NCI-H1436 treated with DMSO at 0.1 percent for 48 hours (cell line): Measurements from ENCODE around the gene PPP6R2.

Experiments used
- DNase-seq: peaks from one replicate; lab custom pipeline; 2025; lab: John Stamatoyannopoulos, UW

Gene PPP6R2

GRCh38 chr22:50306753-50307749 is 36.1 kb upstream of the PPP6R2 start, which contains the start of gene PLXNB2:
Gene PLXNB2 (minus strand): TSS chr22:50307646. CDS start chr22:50290584, 17,062 bp downstream.
- DNase-seq: peak; percentile 14

- DNase-seq: no peak
Observed at GRCh38 chr22:50307890-50308596, 35.1 kb upstream of the PPP6R2 start.

GRCh38 chr22:50308597-50308935 is 34.6 kb upstream of the PPP6R2 start:
- DNase-seq: no peak

GRCh38 chr22:50308986-50309600 is 34.0 kb upstream of the PPP6R2 start:
- DNase-seq: no peak

- no peak for DNase-seq
Observed at GRCh38 chr22:50309601-50309991, 33.5 kb upstream of the PPP6R2 start.

GRCh38 chr22:50310031-50310722 is 33.0 kb upstream of the PPP6R2 start:
- no peak for DNase-seq

- DNase-seq: no peak
Observed at GRCh38 chr22:50310949-50311444, 32.1 kb upstream of the PPP6R2 start.

GRCh38 chr22:50311606-50312351 is 31.3 kb upstream of the PPP6R2 start:
- DNase-seq: no peak

GRCh38 chr22:50312371-50312770 is 30.8 kb upstream of the PPP6R2 start:
- no peak for DNase-seq

GRCh38 chr22:50313021-50313420 is 30.1 kb upstream of the PPP6R2 start:
- no peak for DNase-seq

- DNase-seq: no peak
Observed at GRCh38 chr22:50313600-50313999, 29.5 kb upstream of the PPP6R2 start.

- no peak for DNase-seq
Observed at GRCh38 chr22:50314081-50314454, 29.1 kb upstream of the PPP6R2 start.

GRCh38 chr22:50314455-50315288 is 28.5 kb upstream of the PPP6R2 start:
- no peak for DNase-seq

GRCh38 chr22:50315289-50316113 is 27.6 kb upstream of the PPP6R2 start:
- DNase-seq: no peak

GRCh38 chr22:50316114-50317065 is 26.7 kb upstream of the PPP6R2 start:
- no peak for DNase-seq

- no peak for DNase-seq
Observed at GRCh38 chr22:50317178-50317577, 25.9 kb upstream of the PPP6R2 start.

- no peak for DNase-seq
Observed at GRCh38 chr22:50317674-50318073, 25.5 kb upstream of the PPP6R2 start.

- DNase-seq: no peak
Observed at GRCh38 chr22:50318356-50318697, 24.8 kb upstream of the PPP6R2 start.
